Stimulated activated CD4-positive, alpha-beta T cell treated with anti-CD3 and anti-CD28 coated beads, Interleukin-4, amount 100 ng/mL, for 4 hours (primary cell): Measurements from ENCODE around the gene ANKRD33.

Source experiments
- DNase-seq, 2 experiments: peaks; one replicate each; pipeline ENCODE4 v3.0.0-alpha.2; 2020

Gene ANKRD33

DNA sequence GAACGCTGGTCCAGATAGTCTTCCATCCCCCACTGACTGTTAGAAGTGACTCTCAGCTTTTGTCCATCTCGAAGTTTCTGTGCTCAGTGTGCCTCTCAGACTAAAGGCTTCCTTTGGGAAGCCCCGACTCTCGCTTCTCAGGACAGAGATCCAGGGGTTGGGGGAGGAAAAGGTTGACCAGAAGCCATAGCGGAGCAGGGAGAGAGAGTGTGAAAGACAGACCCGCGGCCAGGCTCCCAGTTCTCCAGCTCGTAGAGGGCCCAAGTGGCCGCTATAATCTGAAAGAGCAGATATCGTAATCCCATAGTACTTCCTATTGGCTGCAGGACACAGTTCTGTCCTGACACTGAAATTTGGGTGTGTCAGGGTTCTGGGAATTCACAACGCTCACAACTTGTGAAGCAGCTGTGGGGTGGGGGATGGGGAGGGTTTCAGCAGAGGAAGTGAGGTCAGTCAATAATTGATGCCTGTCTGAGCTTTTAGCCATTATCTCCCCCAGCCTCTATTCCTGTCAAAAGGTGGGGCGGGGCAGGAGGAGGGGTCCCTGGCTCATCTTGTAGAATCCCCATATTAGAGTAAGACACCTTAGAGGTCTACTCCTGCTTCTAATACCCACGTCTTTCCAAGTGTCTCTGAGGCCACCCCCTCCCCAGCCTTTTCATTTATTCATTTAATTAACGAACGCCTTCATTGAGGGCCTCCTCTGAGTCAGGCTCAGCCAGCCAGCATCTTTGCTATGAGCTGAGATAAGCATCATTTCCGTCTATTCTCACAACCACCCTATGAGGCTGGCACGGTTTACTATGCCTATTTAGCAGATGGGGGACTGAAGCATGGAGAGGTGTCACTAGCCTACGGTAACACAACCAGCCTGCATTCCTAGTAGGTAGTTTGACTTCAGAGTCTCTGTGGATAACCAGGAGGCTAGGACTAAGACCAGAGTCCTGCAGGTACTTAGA, 17.8 kb downstream of the ANKRD33 start:
- DNase-seq = no peak

DNA sequence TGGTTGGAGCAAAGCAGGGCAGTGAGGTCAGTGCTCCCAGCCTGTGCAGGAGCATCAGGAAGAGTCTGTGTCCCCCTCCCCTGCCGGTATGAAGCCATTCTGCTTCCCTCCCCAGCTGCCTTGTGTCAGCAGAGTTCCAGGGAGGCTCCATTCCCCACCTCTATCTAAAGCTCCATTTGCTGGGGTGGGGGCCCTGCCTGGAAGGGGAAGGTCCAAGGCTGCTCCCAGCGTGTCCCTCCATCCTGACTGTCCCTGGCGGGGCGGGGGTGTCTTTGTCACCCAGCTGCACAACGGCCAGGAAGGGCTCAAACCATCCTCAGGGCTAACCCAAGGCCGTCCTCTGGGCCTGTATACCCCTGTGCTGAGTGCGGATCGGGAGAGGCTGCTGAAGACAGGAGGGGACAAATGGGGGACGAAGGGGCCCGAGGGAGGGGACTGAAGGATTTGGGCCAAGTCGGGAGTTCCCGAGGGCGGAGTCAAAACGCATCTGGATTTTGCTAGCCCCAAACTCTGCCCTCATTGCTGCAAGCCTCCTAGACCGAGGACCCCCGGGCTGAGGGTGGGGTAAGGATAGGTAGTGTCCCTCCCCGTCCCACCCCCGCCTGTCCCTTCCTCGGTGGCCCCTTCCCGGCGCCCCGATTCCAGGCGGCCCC, 18.7 kb downstream of the ANKRD33 start:
- no peak for DNase-seq

DNA sequence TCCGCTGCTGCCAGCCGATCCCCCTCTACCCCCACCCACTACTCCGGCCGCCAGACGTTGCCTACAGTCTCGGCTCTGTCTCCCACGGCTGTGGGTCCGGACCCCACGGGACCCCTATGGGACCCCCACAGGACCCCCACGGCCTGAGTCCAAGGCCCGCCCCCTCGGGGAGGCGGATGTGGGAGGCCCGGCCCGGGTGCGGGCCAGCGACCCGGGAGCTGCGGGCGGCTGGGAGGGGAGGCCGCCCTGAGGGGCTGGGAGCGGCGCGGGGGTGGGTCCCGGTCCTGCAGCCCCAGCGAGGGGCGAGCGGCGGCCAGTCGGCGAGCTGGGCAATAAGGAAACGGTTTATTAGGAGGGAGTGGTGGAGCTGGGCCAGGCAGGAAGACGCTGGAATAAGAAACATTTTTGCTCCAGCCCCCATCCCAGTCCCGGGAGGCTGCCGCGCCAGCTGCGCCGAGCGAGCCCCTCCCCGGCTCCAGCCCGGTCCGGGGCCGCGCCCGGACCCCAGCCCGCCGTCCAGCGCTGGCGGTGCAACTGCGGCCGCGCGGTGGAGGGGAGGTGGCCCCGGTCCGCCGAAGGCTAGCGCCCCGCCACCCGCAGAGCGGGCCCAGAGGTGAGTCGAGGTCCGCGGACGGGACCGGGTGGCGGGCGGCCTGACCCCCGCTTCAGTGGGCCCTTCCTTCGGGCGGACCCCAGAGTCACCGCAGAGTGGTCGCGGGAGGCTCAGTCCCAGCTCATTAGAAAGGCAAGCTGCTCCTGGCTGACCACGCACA, 19.4 kb downstream of the ANKRD33 start, which contains the start of gene ACVRL1:
TSS of gene ACVRL1 (plus strand) at position 422 of the 773 bp plus-strand sequence. CDS start 4,971 bp downstream, outside the sequence.
- no peak for DNase-seq

DNA sequence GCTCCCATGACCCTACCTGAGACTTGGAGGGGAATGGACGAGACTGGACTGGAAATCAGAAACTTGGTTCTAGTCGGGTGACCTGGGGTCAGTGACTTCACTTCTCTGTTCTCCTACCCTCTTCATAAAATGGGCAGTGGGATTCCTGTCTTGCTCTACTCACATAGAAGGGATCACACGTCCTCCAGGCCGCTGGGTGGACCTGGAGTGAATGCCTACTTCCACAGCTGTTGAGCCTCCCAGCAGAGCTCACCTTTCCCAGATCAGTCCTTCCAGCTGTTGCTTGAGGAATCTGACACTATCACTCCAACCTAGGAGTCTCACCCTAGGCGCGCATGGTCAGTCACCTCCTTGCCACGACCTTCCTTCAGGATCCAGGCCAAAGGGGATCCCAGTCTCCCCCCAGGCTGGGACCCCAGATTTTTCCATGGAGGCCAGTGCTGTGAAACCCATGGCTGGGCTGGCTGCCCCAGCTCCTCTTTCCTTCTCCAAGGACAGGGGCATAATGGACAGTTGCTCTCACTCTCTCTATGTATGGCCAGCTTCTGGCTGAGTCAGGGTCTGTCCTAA, 20.0 kb downstream of the ANKRD33 start:
- no peak for DNase-seq

DNA sequence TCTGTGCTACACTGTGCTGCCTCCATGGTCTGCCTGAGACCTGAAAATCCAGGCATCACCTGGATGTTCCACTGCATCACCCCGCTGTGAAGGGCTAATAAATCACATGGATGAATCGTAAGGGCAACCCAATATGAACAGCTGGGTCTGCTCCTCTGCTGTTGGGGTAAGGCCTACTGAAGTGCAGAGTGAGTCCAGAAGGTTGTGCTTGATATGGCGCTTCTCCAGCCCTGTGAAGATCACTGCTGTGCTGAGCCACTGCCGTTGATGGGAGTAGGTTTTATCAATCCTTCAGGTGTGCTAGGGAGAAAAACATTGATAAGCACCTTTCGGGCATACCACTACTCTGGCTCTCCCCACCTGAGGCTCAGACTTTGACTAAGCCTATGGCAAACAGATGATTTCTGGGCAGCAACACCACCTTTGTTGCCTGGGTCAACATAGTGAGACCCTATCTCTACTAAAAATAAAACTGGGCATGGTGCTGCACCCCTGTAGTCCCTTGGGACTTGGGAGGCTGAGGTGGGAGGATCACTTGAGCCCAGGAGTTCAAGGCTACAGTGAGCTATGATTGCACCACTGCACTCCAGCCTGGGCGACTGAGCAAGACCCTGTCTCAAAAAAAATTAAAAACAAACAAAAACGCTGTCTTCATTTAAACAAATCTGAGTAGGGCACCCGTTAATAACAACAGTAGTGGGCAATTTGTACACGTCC, 21.1 kb downstream of the ANKRD33 start:
- no peak for DNase-seq

DNA sequence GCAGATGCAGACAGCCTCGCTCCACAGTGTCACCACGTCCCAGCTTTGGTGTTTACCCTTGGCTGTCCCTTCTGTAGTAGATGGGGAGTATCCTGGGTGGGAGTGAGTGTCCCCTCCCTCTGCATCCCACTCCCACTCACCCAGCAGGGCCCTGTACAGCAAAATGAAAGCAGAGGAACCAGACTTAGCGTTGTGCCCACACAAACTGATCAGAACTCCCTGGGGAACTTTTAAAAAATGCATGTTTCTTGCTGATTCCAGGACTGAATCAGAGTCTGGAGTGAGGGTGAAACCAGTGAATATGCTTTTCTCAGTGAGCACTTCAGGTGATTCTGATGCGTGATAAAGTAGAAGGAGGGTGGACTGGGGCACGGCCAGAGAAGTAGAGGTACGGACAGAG, 22.3 kb downstream of the ANKRD33 start:
- no peak for DNase-seq

DNA sequence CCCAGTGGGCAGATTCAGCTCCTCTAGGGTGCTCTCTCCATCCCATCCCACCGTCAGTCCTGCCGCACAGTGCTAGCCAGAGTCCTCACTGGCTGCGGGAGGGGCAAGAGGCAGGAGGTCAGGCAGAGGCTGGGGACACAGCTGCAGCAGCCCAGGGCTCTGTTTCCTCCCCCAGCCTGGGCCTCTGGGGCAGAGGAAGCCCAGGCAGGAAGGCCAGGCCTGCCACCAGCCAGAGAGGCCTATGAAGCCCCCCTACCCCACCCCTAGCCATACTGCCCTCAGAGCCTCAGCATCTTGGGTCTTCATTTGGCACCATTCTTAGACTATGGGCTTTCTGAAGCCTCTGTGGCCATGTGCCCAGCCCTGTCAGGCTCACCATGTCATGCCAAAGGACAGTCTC, 22.8 kb downstream of the ANKRD33 start:
- DNase-seq = no peak

DNA sequence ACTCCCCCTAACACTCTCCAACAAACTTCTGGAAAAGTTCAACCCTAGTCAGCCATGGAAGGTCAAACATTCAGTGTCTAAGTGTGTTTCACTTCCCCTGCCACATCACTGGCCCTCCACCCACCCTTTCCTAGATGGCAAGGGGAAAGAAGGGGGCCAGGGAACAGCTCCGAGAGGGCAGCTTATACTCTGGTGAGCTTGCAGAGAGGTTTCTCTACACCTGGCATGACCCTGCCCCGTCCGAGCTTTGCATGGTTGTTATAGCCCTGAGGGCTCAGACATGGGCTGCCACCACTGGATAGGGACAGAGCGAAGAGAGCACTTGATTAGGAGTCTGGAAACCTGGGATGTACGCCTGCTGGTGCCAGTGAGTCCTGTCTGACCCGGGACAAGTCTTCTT, 23.4 kb downstream of the ANKRD33 start:
- no peak for DNase-seq

DNA sequence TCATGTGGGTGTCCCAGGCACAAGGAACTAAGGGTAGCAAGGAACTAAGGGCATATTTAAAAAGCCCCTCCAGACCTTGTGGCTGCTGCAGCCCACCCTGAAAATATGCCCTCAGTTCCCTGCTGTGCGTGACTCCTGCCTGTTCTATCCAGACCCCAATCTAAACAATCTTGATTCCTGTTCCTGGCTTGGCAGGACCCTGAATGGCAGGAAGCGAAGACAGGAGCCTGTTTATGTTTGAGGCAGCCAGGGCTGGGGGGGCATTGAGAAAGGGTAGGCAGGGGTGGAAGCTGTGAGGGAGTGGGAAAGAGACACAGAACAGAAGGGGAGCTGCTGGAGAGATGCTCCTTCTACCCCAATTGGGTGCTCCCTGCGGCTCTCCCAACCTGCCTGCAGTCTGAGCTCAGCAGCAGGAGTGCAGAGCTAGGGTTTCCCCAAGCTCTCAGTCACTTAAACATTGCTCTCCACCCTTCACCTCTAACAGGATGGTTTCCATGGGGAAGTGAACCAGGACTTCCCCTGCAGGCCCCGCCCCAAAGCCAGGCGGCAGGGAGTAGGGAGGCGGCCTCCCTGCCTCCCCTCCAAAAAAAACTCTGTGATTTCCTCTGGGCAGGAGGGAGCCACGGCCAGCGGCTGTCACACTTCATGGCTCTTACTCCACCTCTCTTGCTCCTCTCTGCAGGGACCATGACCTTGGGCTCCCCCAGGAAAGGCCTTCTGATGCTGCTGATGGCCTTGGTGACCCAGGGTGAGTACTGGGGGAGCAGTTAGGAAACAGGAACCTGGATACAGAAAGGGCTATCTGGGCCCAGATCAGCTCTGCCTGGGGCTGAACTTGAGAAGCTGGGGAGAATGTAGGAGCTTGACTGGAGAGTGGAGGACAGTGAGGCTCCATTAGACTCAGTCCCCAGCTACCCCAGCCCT, 24.1 kb downstream of the ANKRD33 start:
- no peak for DNase-seq

DNA sequence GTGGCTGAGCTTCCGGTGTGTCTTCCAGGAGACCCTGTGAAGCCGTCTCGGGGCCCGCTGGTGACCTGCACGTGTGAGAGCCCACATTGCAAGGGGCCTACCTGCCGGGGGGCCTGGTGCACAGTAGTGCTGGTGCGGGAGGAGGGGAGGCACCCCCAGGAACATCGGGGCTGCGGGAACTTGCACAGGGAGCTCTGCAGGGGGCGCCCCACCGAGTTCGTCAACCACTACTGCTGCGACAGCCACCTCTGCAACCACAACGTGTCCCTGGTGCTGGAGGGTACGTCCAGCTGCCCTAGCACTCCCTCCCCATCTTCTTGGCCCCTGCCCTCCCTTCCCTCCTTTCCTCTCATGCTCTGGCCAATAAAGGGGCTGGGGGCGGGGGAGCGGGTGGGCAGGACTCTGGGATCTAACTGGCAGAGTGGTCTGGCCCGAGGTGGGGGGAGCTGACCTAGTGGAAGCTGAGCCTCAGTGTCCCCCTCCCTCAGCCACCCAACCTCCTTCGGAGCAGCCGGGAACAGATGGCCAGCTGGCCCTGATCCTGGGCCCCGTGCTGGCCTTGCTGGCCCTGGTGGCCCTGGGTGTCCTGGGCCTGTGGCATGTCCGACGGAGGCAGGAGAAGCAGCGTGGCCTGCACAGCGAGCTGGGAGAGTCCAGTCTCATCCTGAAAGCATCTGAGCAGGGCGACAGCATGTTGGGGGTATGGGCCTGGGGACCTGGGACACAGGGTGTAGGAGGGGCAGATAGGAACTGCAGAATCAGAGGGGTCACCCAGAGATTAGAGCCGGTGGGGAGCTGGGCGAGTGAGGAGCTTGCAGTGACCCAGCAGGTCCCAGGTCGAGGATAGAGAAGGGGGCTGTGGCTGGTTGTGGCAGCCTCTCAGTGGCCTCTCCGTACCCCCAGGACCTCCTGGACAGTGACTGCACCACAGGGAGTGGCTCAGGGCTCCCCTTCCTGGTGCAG, 25.4 kb downstream of the ANKRD33 start:
- no peak for DNase-seq

DNA sequence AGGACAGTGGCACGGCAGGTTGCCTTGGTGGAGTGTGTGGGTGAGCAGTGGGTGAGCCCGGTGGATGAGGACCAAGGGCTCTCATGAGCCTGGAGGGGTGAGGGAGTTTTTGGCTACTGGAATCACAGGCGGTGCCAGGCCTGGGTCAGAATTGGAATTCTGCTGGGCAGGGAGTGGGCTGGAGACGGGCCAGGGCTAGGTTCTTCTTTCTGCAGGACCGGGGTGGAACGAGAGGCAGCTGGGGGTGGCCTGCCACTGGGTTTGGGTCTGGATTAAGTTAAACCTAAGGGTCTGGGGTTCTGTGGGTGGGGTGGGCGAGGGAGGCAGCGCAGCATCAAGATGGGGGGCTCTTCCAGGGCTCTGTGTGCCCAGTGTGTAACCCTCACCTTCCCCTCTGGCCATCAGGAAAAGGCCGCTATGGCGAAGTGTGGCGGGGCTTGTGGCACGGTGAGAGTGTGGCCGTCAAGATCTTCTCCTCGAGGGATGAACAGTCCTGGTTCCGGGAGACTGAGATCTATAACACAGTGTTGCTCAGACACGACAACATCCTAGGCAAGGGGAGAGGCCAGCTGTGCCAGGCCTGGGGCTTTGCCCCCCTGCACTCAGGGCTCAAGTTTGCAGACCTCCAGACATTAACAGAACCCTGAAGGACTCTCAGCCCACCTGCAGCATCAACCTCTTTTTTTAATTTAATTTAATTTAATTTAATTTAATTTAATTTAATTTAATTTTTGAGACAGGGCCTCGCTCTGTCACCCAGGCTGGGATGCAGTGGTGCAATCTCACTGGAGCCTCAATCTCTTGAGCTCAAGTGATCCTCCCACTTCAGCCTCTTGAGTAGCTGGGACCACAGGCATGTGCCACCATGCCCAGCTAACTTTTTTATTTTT, 26.4 kb downstream of the ANKRD33 start:
- DNase-seq = no peak

DNA sequence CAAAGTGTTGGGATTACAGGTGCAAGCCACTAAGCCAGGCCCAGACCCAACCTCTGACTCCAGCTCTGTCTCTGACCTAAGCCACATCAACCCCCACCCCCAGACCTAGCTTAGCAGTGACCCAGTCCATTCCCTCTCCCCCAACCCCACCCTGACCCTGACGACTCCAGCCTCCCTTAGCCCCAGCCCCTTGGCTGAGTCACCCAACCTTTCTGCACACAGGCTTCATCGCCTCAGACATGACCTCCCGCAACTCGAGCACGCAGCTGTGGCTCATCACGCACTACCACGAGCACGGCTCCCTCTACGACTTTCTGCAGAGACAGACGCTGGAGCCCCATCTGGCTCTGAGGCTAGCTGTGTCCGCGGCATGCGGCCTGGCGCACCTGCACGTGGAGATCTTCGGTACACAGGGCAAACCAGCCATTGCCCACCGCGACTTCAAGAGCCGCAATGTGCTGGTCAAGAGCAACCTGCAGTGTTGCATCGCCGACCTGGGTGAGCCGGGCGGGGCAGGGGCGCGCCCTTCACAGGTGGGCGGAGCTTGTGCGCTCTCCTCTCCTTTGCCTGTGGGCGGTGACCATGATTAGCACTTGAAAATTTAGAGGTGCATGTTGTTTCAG, 27.2 kb downstream of the ANKRD33 start:
- DNase-seq = no peak

DNA sequence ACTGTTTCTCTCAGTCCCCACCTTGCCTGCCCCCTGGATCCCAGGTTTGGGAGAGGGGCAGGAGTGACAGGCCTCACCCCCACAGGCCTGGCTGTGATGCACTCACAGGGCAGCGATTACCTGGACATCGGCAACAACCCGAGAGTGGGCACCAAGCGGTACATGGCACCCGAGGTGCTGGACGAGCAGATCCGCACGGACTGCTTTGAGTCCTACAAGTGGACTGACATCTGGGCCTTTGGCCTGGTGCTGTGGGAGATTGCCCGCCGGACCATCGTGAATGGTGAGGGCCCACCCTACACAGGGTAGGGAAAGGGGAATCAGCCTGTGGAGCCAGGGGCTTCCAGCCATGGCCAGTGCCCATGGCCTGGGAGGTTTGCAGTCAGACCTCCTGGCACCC, 28.0 kb downstream of the ANKRD33 start:
- no peak for DNase-seq

DNA sequence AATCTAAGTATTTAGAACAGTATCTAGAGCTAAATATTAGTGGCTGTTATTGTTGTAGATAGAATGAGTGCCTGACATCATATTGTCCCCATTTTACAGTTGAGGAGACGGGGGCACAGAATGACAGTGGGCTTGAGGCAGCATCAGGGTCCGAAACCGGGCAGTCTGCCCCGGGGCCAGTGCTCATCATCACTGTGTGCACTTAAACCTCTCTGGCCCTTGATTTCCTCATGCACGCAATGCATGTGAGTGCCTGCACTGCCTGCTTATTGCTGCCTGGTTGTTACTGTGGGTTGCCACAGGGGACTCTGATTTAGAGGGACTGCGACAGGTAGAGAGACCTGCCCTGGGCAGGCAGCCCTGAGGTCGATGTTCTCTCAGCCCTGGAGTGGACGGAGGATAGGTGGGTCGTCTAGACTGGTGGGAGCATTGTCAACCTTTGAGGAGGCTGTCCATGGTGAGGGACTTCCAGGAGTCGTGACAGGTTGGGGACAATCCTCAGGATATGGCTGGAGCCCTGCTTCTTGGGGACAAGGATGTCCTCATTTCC, 29.2 kb downstream of the ANKRD33 start:
- DNase-seq = no peak

DNA sequence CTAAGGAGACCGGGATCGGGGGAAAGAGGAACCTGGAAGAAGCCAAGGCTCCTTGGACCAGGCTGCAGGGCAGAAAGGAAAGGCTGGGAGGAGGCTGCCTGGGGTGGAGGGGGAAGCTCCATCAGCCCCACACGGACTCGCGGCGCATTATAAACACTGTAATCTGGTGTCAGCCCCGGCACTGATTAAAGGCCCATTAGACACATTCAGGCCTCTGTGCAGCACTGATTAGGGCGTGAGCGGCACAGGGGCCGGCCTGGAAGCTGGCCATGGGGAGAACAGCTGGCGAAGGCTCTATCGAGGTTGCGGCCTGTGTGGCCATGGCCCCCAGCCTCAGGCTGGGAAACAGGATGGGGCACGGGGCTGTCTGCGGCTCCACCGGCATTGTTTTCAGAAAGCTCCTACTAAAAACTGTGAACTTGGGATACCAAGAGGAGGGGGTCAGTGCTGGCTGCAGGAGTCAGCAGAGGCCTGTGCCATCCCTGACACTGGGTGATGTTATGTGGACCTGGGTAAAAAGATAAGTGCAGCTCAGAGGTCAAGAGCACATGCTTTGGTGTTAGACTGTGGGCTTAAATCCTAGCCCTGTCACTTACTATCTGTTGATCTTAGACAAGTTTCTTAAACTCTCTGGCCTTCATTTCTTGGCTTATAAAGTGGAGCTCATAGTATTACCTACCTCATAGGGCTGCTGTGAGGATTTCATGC, 30.0 kb downstream of the ANKRD33 start:
- no peak for DNase-seq

DNA sequence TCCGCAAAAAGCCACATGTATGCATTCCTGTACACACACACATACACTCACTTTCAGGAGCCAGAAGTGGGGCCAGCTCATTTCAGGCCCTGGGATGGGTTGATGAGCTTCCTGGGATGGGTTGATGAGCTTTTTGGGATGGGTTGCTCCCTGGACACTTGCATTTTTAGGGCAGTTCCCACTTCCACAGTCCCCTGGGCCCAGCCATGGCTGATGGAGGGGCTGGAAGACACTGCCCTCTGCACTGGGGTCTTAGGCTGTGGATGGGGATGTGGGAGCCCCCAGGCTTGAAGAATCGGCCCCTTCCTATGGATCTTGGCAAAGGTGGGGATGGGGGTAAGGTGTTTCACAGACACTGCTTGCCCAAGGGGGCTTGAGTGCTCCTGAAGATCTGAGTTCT, 32.1 kb downstream of the ANKRD33 start:
- no peak for DNase-seq

DNA sequence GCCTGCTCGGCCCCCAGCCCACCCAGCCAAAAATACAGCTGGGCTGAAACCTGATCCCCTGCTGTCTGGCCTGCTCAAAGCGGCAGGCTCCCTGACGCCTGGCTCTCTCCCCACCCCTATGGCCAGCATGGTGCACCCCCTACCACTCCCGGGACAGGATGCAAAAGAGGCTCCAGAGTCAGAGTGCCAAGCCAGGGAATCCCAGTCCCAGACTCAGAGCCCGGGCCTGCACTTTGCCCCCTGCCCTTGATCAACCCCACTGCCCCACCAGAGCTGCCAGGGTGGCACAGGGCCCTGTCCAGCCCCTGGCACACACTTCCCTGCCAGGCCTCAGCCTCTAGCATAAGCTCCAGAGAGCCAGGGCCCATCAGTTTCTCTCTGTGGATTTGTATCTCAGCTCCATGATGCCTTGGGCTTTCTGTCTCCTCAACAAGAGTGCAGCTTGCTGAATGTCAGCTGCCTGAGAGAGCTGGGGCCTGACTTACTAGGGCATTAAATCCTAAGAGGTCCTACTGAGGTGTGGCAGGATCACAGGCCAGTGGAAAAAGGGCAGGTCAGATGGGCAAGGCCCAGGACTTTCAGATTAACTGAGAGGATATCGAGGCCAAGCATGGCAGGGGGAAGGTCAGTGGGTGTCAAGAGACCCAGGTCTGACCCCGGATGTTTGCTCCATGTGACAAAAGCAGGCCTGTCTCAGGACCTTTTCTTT, 33.3 kb downstream of the ANKRD33 start:
- DNase-seq = no peak
